ENCODE measurements around the gene PTPRN2.
"Not testable (repeated sequence)": the region's sequence is repeated elsewhere in the genome, so short reads cannot be mapped to it uniquely, and the experiment has no call there.

The PTPRN2 gene

GRCh38 chr7:158186864-158187693 is 400.5 kb downstream of the PTPRN2 start:
- DNase-seq, result no peak

- no peak for DNase-seq
These were observed 401.2 kb downstream of the PTPRN2 start for GRCh38 chr7:158186406-158186805.

GRCh38 chr7:158185653-158186052 is 402.0 kb downstream of the PTPRN2 start:
- DNase-seq, result no peak

GRCh38 chr7:158183431-158183830 is 404.2 kb downstream of the PTPRN2 start:
- DNase-seq, result no peak

- DNase-seq, result no peak
These were observed 411.0 kb downstream of the PTPRN2 start for GRCh38 chr7:158176561-158177173.

GRCh38 chr7:158175779-158176178 is 411.8 kb downstream of the PTPRN2 start:
- DNase-seq, result no peak

GRCh38 chr7:158174947-158175346 is 412.7 kb downstream of the PTPRN2 start:
- no peak for DNase-seq

- DNase-seq, result no peak
These were observed 420.2 kb downstream of the PTPRN2 start for GRCh38 chr7:158167373-158167772.

GRCh38 chr7:158166386-158167340 is 421.0 kb downstream of the PTPRN2 start:
- no peak for DNase-seq

GRCh38 chr7:158165711-158166110 is 421.9 kb downstream of the PTPRN2 start:
- no peak for DNase-seq

- no peak for DNase-seq
These were observed 423.2 kb downstream of the PTPRN2 start for GRCh38 chr7:158164101-158165095.

GRCh38 chr7:158161194-158161593 is 426.4 kb downstream of the PTPRN2 start:
- no peak for DNase-seq

GRCh38 chr7:158160199-158160598 is 427.4 kb downstream of the PTPRN2 start:
- DNase-seq, result no peak

- no peak for DNase-seq
These were observed 430.2 kb downstream of the PTPRN2 start for GRCh38 chr7:158157460-158157859.

- DNase-seq, result not testable (repeated sequence)
These were observed 436.4 kb downstream of the PTPRN2 start for GRCh38 chr7:158151273-158151672.

GRCh38 chr7:158150234-158150633 is 437.4 kb downstream of the PTPRN2 start:
- no peak for DNase-seq

- DNase-seq, result not testable (repeated sequence)
These were observed 440.2 kb downstream of the PTPRN2 start for GRCh38 chr7:158147431-158147830.

GRCh38 chr7:158145370-158145769 is 442.3 kb downstream of the PTPRN2 start:
- no peak for DNase-seq

GRCh38 chr7:158143196-158144120 is 444.2 kb downstream of the PTPRN2 start:
- no peak for DNase-seq

- no peak for DNase-seq
These were observed 445.0 kb downstream of the PTPRN2 start for GRCh38 chr7:158142657-158143056.
